Coronary artery (tissue), 2 donors: ENCODE data around the gene LMNA.

ENCODE experiments used
- DNase-seq: peaks from one replicate; pipeline ENCODE4 v3.0.0-alpha.2; 2017; ENCODE audit warnings: low spot score
- H3K27ac ChIP-seq, 2 donors: fragments of 200-600 bp; sonication (generic); one replicate each; pipeline ENCODE4 v1.5.1; 2016 to 2019
- H3K4me3 ChIP-seq: fragments of 200-600 bp; sonication (generic); 2 replicates; pipeline ENCODE4 v1.5.1; 2016; ENCODE audit warnings: mild to moderate bottlenecking, moderate library complexity
- TF ChIP-seq, protein P1 (sequence below): fragments of 200-600 bp; sonication (generic); IDR thresholded peaks from one replicate; pipeline ENCODE4 v1.5.1; 2019; ENCODE audit warnings: antibody characterized with exemption

LMNA gene

DNA sequence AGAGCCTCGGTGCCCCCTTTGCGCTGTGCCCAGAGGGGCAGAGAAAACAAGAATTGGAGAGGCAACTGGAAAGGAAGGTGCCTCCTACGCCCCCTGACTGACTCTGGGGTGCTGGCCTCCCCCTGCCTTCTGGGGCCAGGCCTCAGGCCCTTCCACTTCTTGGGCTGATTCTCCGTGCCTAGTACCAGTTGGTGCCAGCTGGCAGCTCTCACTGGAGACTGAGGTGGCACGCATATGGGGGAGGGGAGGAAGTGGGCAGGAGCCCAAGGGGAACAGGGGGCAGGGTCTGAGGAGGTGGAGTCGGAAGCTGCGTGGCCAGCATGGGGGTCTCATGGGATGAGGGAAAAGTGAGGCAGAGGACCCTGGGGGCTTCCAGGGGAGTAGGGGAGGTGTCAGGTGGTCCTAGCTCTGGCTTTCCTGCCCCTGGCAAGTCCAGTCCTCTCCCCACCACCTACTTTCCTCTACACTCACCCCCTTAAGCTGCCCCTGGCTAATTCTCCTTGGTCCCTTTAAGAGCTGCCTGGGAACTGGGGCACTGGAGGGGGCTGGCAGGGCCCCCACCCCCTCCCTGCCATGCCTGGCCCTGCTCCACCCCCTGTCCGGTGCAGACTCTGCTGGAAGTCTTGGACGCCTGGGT, 32.4 kb downstream of the LMNA start:
- H3K4me3 ChIP-seq, result no peak overlapping the region
- TF ChIP-seq, protein P1, sequence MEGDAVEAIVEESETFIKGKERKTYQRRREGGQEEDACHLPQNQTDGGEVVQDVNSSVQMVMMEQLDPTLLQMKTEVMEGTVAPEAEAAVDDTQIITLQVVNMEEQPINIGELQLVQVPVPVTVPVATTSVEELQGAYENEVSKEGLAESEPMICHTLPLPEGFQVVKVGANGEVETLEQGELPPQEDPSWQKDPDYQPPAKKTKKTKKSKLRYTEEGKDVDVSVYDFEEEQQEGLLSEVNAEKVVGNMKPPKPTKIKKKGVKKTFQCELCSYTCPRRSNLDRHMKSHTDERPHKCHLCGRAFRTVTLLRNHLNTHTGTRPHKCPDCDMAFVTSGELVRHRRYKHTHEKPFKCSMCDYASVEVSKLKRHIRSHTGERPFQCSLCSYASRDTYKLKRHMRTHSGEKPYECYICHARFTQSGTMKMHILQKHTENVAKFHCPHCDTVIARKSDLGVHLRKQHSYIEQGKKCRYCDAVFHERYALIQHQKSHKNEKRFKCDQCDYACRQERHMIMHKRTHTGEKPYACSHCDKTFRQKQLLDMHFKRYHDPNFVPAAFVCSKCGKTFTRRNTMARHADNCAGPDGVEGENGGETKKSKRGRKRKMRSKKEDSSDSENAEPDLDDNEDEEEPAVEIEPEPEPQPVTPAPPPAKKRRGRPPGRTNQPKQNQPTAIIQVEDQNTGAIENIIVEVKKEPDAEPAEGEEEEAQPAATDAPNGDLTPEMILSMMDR, result no peak
- no peak for DNase-seq
- no peak overlapping the region for H3K27ac ChIP-seq

DNA sequence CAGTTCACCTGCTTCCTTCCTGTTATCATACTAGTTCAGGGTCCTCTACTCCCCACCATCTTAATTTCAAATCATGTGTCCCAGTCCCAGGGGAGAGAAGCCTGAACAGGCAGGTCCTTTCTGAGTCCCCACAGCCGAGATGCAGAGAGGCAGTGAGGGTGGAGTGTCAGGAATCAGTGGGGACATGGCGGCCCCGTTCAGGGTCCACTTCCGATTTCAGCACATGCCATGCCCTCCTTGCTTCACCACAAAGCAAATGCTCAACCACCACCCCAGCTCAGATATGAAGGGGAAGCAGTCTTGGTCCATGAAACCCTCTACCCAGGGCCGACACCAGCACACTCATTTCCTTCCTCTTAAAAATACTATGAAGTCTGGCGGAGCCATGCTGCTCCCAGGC, 33.7 kb downstream of the LMNA start:
- Histone ChIP-seq H3K4me3 (no peak overlapping the region), H3K27ac (peak overlapping the region in 1 of 2 donors; percentile 43)
- DNase-seq, result no peak
- TF ChIP-seq, protein P1, result no peak

DNA sequence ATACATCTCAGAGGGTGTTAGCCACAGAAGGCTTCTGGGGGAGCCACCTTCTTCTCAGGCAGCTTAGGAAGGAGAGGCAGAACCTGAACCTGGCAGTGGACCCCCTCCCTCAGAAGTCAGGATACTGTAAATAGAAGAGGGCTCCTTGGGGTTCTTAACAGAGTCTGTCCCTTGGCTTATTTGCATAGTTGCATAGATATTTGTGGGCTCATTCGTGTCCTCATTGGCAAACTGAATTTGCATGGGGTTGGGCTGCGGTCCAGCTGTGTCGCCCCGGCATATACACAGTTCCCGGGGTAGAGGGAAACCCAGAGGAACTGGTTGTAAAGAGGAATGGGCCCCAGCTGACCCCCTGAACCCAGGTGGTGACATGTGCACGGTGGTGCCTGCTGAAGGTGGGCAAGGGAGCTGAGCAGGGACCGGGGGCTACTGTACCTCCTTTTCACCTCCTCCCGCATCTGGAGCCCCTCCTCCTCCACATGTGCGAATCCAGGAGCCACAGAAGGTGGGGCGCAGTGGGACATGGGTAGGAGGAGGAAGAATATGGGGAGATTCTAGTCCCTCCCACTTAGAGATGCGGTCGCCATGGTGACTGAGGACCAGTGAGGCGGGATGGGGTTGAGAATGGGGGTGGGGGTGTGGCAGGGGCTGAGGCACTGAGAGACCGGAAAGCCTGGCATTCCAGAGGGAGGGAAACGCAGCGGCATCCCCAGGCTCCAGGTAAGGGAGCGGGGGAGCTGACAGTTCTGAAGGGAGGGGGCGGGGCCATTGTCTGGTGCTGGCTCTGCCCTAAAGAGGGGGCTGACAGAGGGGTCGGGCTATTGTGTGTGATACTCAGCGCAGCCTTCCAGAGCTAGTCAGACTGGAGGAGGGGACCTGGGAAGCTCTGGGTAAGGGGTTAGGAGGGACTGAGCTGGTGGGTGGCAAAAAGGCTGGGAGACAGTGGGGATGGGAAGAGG, 35.1 kb downstream of the LMNA start:
- H3K27ac ChIP-seq, result no peak overlapping the region
- no peak overlapping the region for H3K4me3 ChIP-seq
- TF ChIP-seq, protein P1, result no peak
- no peak for DNase-seq

DNA sequence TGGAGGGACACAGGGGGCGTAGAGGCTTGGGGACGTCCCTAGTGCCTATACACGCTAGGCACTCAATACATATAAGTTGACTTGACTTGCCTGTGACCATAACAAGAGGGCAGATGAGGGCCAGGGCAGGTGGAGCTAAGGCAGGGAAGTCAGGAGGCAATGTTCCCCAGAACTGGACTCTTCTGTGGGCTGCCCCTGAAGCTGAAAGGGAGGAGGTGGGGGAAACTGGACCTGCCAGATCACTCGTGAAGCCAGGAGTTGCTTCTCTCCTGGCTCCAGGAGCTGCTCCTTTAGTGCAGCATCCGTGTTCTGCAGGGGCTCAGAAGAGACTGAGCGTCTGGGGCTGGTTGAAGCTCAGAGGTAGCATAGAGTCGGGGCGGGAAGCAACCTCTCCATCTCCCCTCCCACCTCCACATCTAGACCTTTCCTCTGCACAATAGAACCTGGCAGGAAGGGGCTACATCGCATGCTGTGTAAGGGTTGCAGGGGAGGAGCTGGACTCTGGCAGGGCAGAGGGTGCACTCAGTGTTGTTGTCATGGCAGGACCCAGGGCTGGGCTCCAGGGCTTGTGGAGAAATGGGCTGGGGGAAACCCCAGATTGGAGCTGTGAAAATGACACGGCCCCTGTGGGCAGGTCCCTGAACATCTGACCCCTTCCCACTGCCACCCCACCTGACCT, 36.0 kb downstream of the LMNA start:
- DNase-seq, result no peak
- H3K4me3 ChIP-seq, result no peak overlapping the region
- TF ChIP-seq, protein P1, result no peak
- H3K27ac ChIP-seq, result no peak overlapping the region

DNA sequence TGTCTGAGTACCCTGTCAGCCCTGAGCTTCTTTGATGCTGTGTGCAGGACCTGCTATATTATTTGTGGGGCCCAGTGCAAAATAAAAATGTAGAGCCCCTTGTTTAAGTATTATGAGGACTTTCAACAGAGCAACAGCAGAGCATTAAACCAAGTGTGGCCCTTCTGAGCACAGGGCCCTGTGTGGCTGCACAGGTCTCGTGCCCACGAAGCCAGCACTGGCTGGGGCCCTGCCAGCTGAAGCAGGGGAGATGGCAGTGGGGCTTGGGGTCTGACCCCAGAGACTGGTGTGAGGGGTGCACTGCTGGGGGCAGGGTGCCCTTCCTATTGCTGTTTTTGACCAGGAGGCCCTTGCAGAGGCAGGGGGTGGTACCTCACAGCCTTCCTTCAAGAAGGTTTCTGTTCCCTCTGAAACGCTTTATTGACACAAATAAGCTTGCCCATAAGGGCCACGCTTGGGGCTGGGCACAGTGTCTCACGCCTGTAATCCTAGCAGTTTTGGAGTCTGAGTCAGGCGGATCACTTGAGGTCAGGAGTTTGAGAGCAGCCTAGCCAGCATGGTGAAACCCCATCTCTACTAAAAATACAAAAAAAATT, 36.7 kb downstream of the LMNA start:
- Histone ChIP-seq H3K27ac (no peak overlapping the region), H3K4me3 (no peak overlapping the region)
- no peak for DNase-seq
- TF ChIP-seq, protein P1, result no peak

DNA sequence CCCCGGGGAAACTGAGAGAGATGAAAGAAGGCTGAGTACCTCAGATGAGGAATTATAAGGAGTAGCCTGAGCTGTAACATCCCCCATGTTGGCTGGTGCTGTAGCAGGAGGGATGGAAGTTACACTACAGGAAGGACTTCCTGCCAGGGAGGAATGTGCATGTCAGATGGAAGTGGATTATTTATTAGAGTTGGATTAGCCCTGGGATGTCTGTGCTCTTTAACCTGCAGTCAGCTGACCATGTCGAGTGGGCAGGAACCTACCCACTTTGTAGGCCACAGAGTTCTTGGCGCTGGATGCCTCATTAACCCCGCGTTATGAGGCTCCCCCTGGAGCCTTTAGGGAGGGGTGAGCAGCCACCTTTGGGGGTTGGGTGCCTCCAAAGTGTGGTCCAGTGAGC, 38.1 kb downstream of the LMNA start:
- Histone ChIP-seq H3K27ac (no peak overlapping the region), H3K4me3 (no peak overlapping the region)
- DNase-seq, result no peak
- TF ChIP-seq, protein P1, result no peak
